Esophagus squamous epithelium (tissue), 4 donors: ENCODE results near the gene HMGCL.

Experiments used
- CTCF ChIP-seq, 6 experiments: fragments of 450-650 bp in 4 of 6; fragments of 200-600 bp in 2 of 6; sonication (generic) in 2 of 6; IDR thresholded peaks; one replicate each; pipeline ENCODE4 v1.5.1; 2016 to 2019; ENCODE audit warnings: antibody characterized with exemption in 6 of 6, mild to moderate bottlenecking in 4 of 6, moderate library complexity in 4 of 6
- POLR2A ChIP-seq, 4 donors: fragments of 450-650 bp; IDR thresholded peaks; one replicate each; pipeline ENCODE4 v1.6.1; 2017; ENCODE audit warnings: antibody characterized with exemption in 4 of 4, mild to moderate bottlenecking in 4 of 4, moderate library complexity in 3 of 4

GRCh38 chr1:23756676-23757075 lies 68.6 kb downstream of the HMGCL start:
- TF ChIP-seq POLR2A (IDR thresholded peaks at IDR 0.05) (no peak), CTCF (IDR thresholded peaks at IDR 0.05) (no peak)
